ENCODE data around the gene SH3TC1. TPM values are rescaled to one million over a fixed set of nuclear protein-coding genes. Genes with fewer than 3 reads are reported as not detected.

The SH3TC1 gene
- total RNA-seq, 2 experiments from 2014 or later, result 119 to 127 TPM

- no peaks in the 10 kb centered on the region for H3K9me3 ChIP-seq (ENCODE audit: control insufficient read depth in 1 of 2, insufficient read depth in 1 of 2, low read length in 2 of 2)
- intact Hi-C loops (cut with DNase I, micrococcal nuclease), result loop anchor here in 1 of 2 experiments (1.0 to 2.0 kb wide), 3 partner anchors 22 to 41 kb away; partner anchors contain the start of gene ABLIM2
- DNase-seq, result peak in 8 of 14 experiments; percentile 7 to 72 (median 34)
- H3K27ac ChIP-seq (ENCODE audit: low read depth in 1 of 2, low read length in 2 of 2), result peak overlapping the region; percentile 68 to 79
- TF ChIP-seq CTCF (IDR thresholded peaks at IDR 0.05), result no peak
- Mint-ChIP-seq H3K36me3 (ENCODE audit: low read depth) (peaks cover 17% of the 10 kb centered on the region), H3K4me1 (ENCODE audit: low read depth) (peaks cover 37% of the 10 kb centered on the region), H3K27me3 (no peaks in the 10 kb centered on the region), H3K4me3 (peak overlapping the region; percentile 99), H3K27ac (peak overlapping the region; percentile 99), H3K9me3 (no peaks in the 10 kb centered on the region)
- ChIA-PET POLR2A (interaction anchor here (0.6 to 2.6 kb wide), 11 partner anchors 18 to 1560 kb away, joined by 3 to 20 read pairs (median 4); partner anchors contain the start of genes ABLIM2 and MRFAP1), CTCF (interaction anchor here (1.4 to 1.8 kb wide), 2 partner anchors 23 to 42 kb away, joined by 6 to 10 read pairs; no protein-coding TSS in a partner anchor)
- ATAC-seq (ENCODE audit: poor library complexity), result peak; percentile 46
- peaks cover 53% of the 10 kb centered on the region for H3K4me1 ChIP-seq (ENCODE audit: insufficient read depth, low read length)
- H3K36me3 ChIP-seq (ENCODE audit: insufficient read depth, low read length), result no peaks in the 10 kb centered on the region
- no peaks in the 10 kb centered on the region for H3K27me3 ChIP-seq (ENCODE audit: control insufficient read depth in 1 of 2, insufficient read depth in 2 of 2, low read length in 2 of 2)
- H3K4me3 ChIP-seq (ENCODE audit: low read length), result peak overlapping the region; percentile 70
These were observed 658 bp downstream of the SH3TC1 start for GRCh38 chr4:8199594-8200301.

GRCh38 chr4:8200302-8200975 lies 1.3 kb downstream of the SH3TC1 start:
- H3K27me3 Mint-ChIP-seq, result no peaks in the 10 kb centered on the region
- peak in 12 of 14 experiments; percentile 21 to 79 (median 48) for DNase-seq
- H3K9me3 ChIP-seq (ENCODE audit: control insufficient read depth in 1 of 2, insufficient read depth in 1 of 2, low read length in 2 of 2), result no peaks in the 10 kb centered on the region
- H3K36me3 ChIP-seq (ENCODE audit: insufficient read depth, low read length), result peaks cover 2% of the 10 kb centered on the region
- ChIA-PET CTCF (no interaction called here), POLR2A (interaction anchor here (1.4 to 2.6 kb wide), 3 partner anchors 21 to 42 kb away, joined by 4 to 20 read pairs (median 16); partner anchors contain the start of gene ABLIM2)
- ATAC-seq (ENCODE audit: poor library complexity), result peak; percentile 72
- peaks cover 17% of the 10 kb centered on the region for H3K36me3 Mint-ChIP-seq (ENCODE audit: low read depth)
- peak overlapping the region; percentile 99 for H3K27ac Mint-ChIP-seq
- no peak for TF ChIP-seq CTCF (IDR thresholded peaks at IDR 0.05)
- no peaks in the 10 kb centered on the region for H3K27me3 ChIP-seq (ENCODE audit: control insufficient read depth in 1 of 2, insufficient read depth in 2 of 2, low read length in 2 of 2)
- H3K4me3 ChIP-seq (ENCODE audit: low read length), result peak overlapping the region; percentile 70
- no peaks in the 10 kb centered on the region for H3K9me3 Mint-ChIP-seq
- peak overlapping the region; percentile 99 for H3K4me3 Mint-ChIP-seq
- intact Hi-C loops (cut with DNase I, micrococcal nuclease), result loop anchor here in 1 of 2 experiments (1.0 to 2.0 kb wide), 3 partner anchors 21 to 42 kb away; partner anchors contain the start of gene ABLIM2
- H3K4me1 Mint-ChIP-seq (ENCODE audit: low read depth), result peaks cover 37% of the 10 kb centered on the region
- H3K4me1 ChIP-seq (ENCODE audit: insufficient read depth, low read length), result peaks cover 55% of the 10 kb centered on the region
- H3K27ac ChIP-seq (ENCODE audit: low read depth in 1 of 2, low read length in 2 of 2), result peak overlapping the region in 1 of 2 donors; percentile 79

GRCh38 chr4:8201321-8201781 lies 2.3 kb downstream of the SH3TC1 start:
- no peaks in the 10 kb centered on the region for H3K9me3 ChIP-seq (ENCODE audit: control insufficient read depth in 1 of 2, insufficient read depth in 1 of 2, low read length in 2 of 2)
- peaks cover 62% of the 10 kb centered on the region for H3K4me1 ChIP-seq (ENCODE audit: insufficient read depth, low read length)
- peak overlapping the region; percentile 70 for H3K4me3 ChIP-seq (ENCODE audit: low read length)
- Mint-ChIP-seq H3K27ac (peak overlapping the region; percentile 99), H3K36me3 (ENCODE audit: low read depth) (peaks cover 22% of the 10 kb centered on the region), H3K4me3 (peak overlapping the region; percentile 99), H3K9me3 (no peaks in the 10 kb centered on the region), H3K4me1 (ENCODE audit: low read depth) (peaks cover 43% of the 10 kb centered on the region), H3K27me3 (no peaks in the 10 kb centered on the region)
- CTCF ChIA-PET, result no interaction called here
- POLR2A ChIA-PET, result interaction anchor here (0.7 to 1.0 kb wide), 2 partner anchors 28 to 43 kb away, joined by 4 to 6 read pairs; partner anchors contain the start of gene ABLIM2
- no peaks in the 10 kb centered on the region for H3K27me3 ChIP-seq (ENCODE audit: control insufficient read depth in 1 of 2, insufficient read depth in 2 of 2, low read length in 2 of 2)
- ATAC-seq (ENCODE audit: poor library complexity) (peak; percentile 44), DNase-seq (peak in 10 of 14 experiments; percentile 9 to 80 (median 36))
- peaks cover 6% of the 10 kb centered on the region for H3K36me3 ChIP-seq (ENCODE audit: insufficient read depth, low read length)
- no peak for TF ChIP-seq CTCF (IDR thresholded peaks at IDR 0.05)
- no peak overlapping the region for H3K27ac ChIP-seq (ENCODE audit: low read depth in 1 of 2, low read length in 2 of 2)
- intact Hi-C loops (cut with DNase I, micrococcal nuclease), result loop anchor here in 1 of 2 experiments (2.0 kb wide), 2 partner anchors 25 to 43 kb away; partner anchors contain the start of gene ABLIM2

Measured in CD4-positive, alpha-beta T cell (primary cell).